Measurements from ENCODE around the gene SBK2.

Gene SBK2

GRCh38 chr19:55545443-55545842 is 8.5 kb upstream of the SBK2 start, which contains the start of gene SBK3:
Gene SBK3 (minus strand): TSS chr19:55545543. CDS start chr19:55545543, 0 bp downstream.
- Histone ChIP-seq H3K27me3 (replicated peaks; ENCODE audit: insufficient read depth, low read length) (peaks cover 89% of the 10 kb centered on the region), H3K79me2 (ENCODE audit: low read length) (no peaks in the 10 kb centered on the region), H3K27ac (ENCODE audit: low read length) (no peak within 1 kb of the TSS), H3F3A (ENCODE audit: insufficient read depth, low read length) (no peaks in the 10 kb centered on the region), H3K9me3 (replicated peaks; ENCODE audit: insufficient read depth, low read length) (no peaks in the 10 kb centered on the region), H4K20me1 (ENCODE audit: insufficient read depth, low read length) (no peaks in the 10 kb centered on the region), H3K36me3 (replicated peaks; ENCODE audit: insufficient read depth, low read length) (no peaks in the 10 kb centered on the region), H3K4me3 (ENCODE audit: low read length) (no peak within 1 kb of the TSS), H3K9ac (ENCODE audit: low read length) (no peak within 1 kb of the TSS), H3K4me2 (ENCODE audit: low read depth, low read length) (no peak within 1 kb of the TSS), H2AFZ (ENCODE audit: low read length) (no peak within 1 kb of the TSS), H3K4me1 (ENCODE audit: low read length) (no peaks in the 10 kb centered on the region), H3K9me2 (replicated peaks; ENCODE audit: insufficient read depth, low read length) (no peaks in the 10 kb centered on the region)
- TF ChIP-seq CTCF (IDR thresholded peaks at IDR 0.05; ENCODE audit: low read length), result no peak
- no peak for TF ChIP-seq EZH2phosphoT487 (IDR thresholded peaks at IDR 0.05; ENCODE audit: low read length)
- no peak for TF ChIP-seq EZH2 (optimal IDR thresholded peaks at IDR 0.05; ENCODE audit: low read depth, low read length)
- no peak for DNase-seq

DNA sequence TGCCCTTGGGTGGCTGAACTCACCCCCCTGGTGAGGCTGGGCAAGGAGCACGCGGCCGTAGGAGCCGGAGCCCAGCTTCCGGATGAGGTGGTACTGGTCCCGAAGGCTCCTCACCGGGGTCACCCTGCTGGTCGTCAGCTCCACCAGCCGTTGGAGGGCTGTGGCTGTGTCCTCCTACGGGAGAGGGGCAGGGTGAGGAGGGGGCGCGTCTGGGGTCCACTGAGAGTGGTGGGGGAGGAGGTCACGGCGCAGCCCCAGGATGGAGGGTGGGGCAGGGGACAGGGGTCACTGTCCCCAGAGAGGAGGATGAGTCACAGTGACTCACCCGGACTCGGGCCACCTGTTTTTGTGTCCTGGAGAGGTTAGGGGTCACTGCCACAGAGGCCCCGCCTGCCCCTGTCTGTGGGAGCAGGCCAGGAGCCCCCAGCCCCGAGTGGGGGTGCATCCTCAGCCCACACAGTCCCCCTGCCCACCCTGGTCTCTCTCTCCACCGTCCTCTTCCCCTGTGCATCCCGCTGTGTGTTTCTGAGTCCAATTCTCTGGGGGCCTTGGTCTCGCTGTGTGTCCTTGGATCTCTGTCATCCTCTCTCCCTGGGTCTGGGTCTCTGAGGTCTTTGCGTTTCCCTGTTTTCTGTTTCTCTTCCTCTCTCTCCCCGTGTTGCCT is 8.0 kb upstream of the SBK2 start:
- Histone ChIP-seq H3K36me3 (replicated peaks; ENCODE audit: insufficient read depth, low read length) (no peaks in the 10 kb centered on the region), H3K27me3 (replicated peaks; ENCODE audit: insufficient read depth, low read length) (peaks cover 86% of the 10 kb centered on the region), H3K9ac (ENCODE audit: low read length) (no peak overlapping the region), H2AFZ (ENCODE audit: low read length) (no peak overlapping the region), H3K79me2 (ENCODE audit: low read length) (no peaks in the 10 kb centered on the region), H3K4me3 (ENCODE audit: low read length) (no peak overlapping the region), H3K4me1 (ENCODE audit: low read length) (no peaks in the 10 kb centered on the region), H3K27ac (ENCODE audit: low read length) (no peak overlapping the region), H3K9me2 (replicated peaks; ENCODE audit: insufficient read depth, low read length) (no peaks in the 10 kb centered on the region), H3K4me2 (ENCODE audit: low read depth, low read length) (no peak overlapping the region), H3F3A (ENCODE audit: insufficient read depth, low read length) (no peaks in the 10 kb centered on the region), H4K20me1 (ENCODE audit: insufficient read depth, low read length) (no peaks in the 10 kb centered on the region), H3K9me3 (replicated peaks; ENCODE audit: insufficient read depth, low read length) (no peaks in the 10 kb centered on the region)
- TF ChIP-seq CTCF (IDR thresholded peaks at IDR 0.05; ENCODE audit: low read length) (no peak), EZH2phosphoT487 (IDR thresholded peaks at IDR 0.05; ENCODE audit: low read length) (no peak), EZH2 (optimal IDR thresholded peaks at IDR 0.05; ENCODE audit: low read depth, low read length) (no peak)
- DNase-seq, result no peak

GRCh38 chr19:55544014-55544413 is 7.1 kb upstream of the SBK2 start:
- Histone ChIP-seq H3K9me2 (replicated peaks; ENCODE audit: insufficient read depth, low read length) (no peaks in the 10 kb centered on the region), H3K4me3 (ENCODE audit: low read length) (no peak overlapping the region), H3K27me3 (replicated peaks; ENCODE audit: insufficient read depth, low read length) (peaks cover 86% of the 10 kb centered on the region), H3K9ac (ENCODE audit: low read length) (no peak overlapping the region), H3K36me3 (replicated peaks; ENCODE audit: insufficient read depth, low read length) (no peaks in the 10 kb centered on the region), H4K20me1 (ENCODE audit: insufficient read depth, low read length) (no peaks in the 10 kb centered on the region), H3K79me2 (ENCODE audit: low read length) (no peaks in the 10 kb centered on the region), H3K4me1 (ENCODE audit: low read length) (no peaks in the 10 kb centered on the region), H3K4me2 (ENCODE audit: low read depth, low read length) (no peak overlapping the region), H3K9me3 (replicated peaks; ENCODE audit: insufficient read depth, low read length) (no peaks in the 10 kb centered on the region), H3F3A (ENCODE audit: insufficient read depth, low read length) (no peaks in the 10 kb centered on the region), H2AFZ (ENCODE audit: low read length) (no peak overlapping the region), H3K27ac (ENCODE audit: low read length) (no peak overlapping the region)
- DNase-seq, result no peak
- TF ChIP-seq EZH2phosphoT487 (IDR thresholded peaks at IDR 0.05; ENCODE audit: low read length) (no peak), CTCF (IDR thresholded peaks at IDR 0.05; ENCODE audit: low read length) (no peak), EZH2 (optimal IDR thresholded peaks at IDR 0.05; ENCODE audit: low read depth, low read length) (no peak)

Measured in MM.1S (cell line).